ENCODE measurements around the gene IL32.

DNA sequence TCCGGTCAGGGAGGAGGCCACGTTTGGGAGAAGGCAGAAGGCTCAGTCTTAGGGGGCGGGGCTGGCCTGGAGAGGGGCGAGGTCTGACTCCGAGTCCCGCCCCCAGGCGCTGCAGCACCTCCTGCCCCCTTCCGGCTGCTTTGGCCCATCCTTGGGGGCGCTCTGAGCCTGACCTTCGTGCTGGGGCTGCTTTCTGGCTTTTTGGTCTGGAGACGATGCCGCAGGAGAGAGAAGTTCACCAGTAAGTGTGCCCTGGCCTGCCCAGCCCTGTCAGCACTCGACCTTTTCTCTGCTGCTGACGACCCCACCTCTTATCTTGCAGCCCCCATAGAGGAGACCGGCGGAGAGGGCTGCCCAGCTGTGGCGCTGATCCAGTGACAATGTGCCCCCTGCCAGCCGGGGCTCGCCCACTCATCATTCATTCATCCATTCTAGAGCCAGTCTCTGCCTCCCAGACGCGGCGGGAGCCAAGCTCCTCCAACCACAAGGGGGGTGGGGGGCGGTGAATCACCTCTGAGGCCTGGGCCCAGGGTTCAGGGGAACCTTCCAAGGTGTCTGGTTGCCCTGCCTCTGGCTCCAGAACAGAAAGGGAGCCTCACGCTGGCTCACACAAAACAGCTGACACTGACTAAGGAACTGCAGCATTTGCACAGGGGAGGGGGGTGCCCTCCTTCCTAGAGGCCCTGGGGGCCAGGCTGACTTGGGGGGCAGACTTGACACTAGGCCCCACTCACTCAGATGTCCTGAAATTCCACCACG is 43.8 kb upstream of the IL32 start:
- TF ChIP-seq, protein P1, sequence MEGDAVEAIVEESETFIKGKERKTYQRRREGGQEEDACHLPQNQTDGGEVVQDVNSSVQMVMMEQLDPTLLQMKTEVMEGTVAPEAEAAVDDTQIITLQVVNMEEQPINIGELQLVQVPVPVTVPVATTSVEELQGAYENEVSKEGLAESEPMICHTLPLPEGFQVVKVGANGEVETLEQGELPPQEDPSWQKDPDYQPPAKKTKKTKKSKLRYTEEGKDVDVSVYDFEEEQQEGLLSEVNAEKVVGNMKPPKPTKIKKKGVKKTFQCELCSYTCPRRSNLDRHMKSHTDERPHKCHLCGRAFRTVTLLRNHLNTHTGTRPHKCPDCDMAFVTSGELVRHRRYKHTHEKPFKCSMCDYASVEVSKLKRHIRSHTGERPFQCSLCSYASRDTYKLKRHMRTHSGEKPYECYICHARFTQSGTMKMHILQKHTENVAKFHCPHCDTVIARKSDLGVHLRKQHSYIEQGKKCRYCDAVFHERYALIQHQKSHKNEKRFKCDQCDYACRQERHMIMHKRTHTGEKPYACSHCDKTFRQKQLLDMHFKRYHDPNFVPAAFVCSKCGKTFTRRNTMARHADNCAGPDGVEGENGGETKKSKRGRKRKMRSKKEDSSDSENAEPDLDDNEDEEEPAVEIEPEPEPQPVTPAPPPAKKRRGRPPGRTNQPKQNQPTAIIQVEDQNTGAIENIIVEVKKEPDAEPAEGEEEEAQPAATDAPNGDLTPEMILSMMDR (IDR thresholded peaks at IDR 0.05) = peak in 4 of 6 experiments; percentile 16 to 54 (median 32)
- peak in 1 of 4 donors; percentile 3 for TF ChIP-seq POLR2A (IDR thresholded peaks at IDR 0.05)
- no peak for TF ChIP-seq EP300 (IDR thresholded peaks at IDR 0.05)
